Trophoblast cell (in vitro differentiated cells and primary cell): ENCODE measurements around the gene ZBTB8B.

Experiments used
- DNase-seq, 2 donors: peaks; one replicate each; pipeline ENCODE4 v3.0.0-alpha.2; 2016
- H2AFZ ChIP-seq: 2 replicates; pipeline ENCODE4 v1.6.1; 2013; ENCODE audit warnings: low read length, moderate library complexity, mild to moderate bottlenecking; ENCODE audit not compliant: insufficient read depth, poor library complexity
- H2AK5ac ChIP-seq: 2 replicates; pipeline ENCODE4 v1.6.1; 2013; ENCODE audit warnings: mild to moderate bottlenecking, low read length
- H2BK120ac ChIP-seq: 2 replicates; pipeline ENCODE4 v1.6.1; 2013; ENCODE audit warnings: low read length, mild to moderate bottlenecking, moderate library complexity; ENCODE audit not compliant: insufficient read depth, poor library complexity
- H2BK12ac ChIP-seq: 2 replicates; pipeline ENCODE4 v1.6.1; 2013; ENCODE audit warnings: mild to moderate bottlenecking, low read length, moderate library complexity
- H2BK5ac ChIP-seq: 2 replicates; pipeline ENCODE4 v1.6.1; 2013; ENCODE audit warnings: low read length, low read depth, moderate library complexity, mild to moderate bottlenecking; ENCODE audit not compliant: poor library complexity
- H3K14ac ChIP-seq: 2 replicates; pipeline ENCODE4 v1.6.1; 2013; ENCODE audit warnings: mild to moderate bottlenecking, low read length
- H3K18ac ChIP-seq: 2 replicates; pipeline ENCODE4 v1.6.1; 2013; ENCODE audit warnings: mild to moderate bottlenecking, low read length
- H3K23ac ChIP-seq: 2 replicates; pipeline ENCODE4 v1.6.1; 2013; ENCODE audit warnings: low read length
- H3K27ac ChIP-seq: 2 replicates; pipeline ENCODE4 v1.5.1; 2013; ENCODE audit warnings: low read depth, mild to moderate bottlenecking, inconsistent platforms, low read length, moderate library complexity
- H3K27me3 ChIP-seq: 2 replicates; pipeline ENCODE4 v1.6.1; 2013; ENCODE audit warnings: inconsistent platforms, mild to moderate bottlenecking, low read length, moderate library complexity; ENCODE audit not compliant: insufficient read depth
- H3K36me3 ChIP-seq, 2 experiments: 1 replicate in 1 of 2; 2 replicates in 1 of 2; pipeline ENCODE4 v1.6.1; 2013; ENCODE audit warnings: low read length in 2 of 2, mild to moderate bottlenecking in 2 of 2, moderate library complexity in 1 of 2; ENCODE audit not compliant: insufficient read depth in 2 of 2, control insufficient read depth in 1 of 2
- H3K4ac ChIP-seq: 2 replicates; pipeline ENCODE4 v1.6.1; 2013; ENCODE audit warnings: low read depth, mild to moderate bottlenecking, low read length, moderate library complexity
- H3K4me1 ChIP-seq, 2 experiments: 1 replicate in 1 of 2; 2 replicates in 1 of 2; pipeline ENCODE4 v1.6.1; 2013; ENCODE audit warnings: low read length in 2 of 2, mild to moderate bottlenecking in 2 of 2, moderate library complexity in 1 of 2; ENCODE audit not compliant: insufficient read depth in 2 of 2, control insufficient read depth in 1 of 2
- H3K4me2 ChIP-seq: 2 replicates; pipeline ENCODE4 v1.6.1; 2013; ENCODE audit warnings: inconsistent platforms, mild to moderate bottlenecking, low read length, moderate library complexity
- H3K4me3 ChIP-seq: 2 replicates; pipeline ENCODE4 v1.5.1; 2013; ENCODE audit warnings: mild to moderate bottlenecking, low read depth, low read length, inconsistent platforms
- H3K79me1 ChIP-seq: one replicate; pipeline ENCODE4 v1.6.1; 2013; ENCODE audit warnings: low read length
- H3K79me2 ChIP-seq: 2 replicates; pipeline ENCODE4 v1.6.1; 2013; ENCODE audit warnings: low read length, mild to moderate bottlenecking; ENCODE audit not compliant: control insufficient read depth, insufficient read depth, poor library complexity
- H3K9ac ChIP-seq: 2 replicates; pipeline ENCODE4 v1.6.1; 2013; ENCODE audit warnings: mild to moderate bottlenecking, low read length
- H3K9me3 ChIP-seq: 2 replicates; pipeline ENCODE4 v1.6.1; 2013; ENCODE audit warnings: low read depth, mild to moderate bottlenecking, control low read depth, inconsistent platforms, low read length; ENCODE audit not compliant: insufficient read depth
- H4K12ac ChIP-seq: 2 replicates; pipeline ENCODE4 v1.6.1; 2013; ENCODE audit warnings: low read depth, mild to moderate bottlenecking, low read length, moderate library complexity
- H4K8ac ChIP-seq: 2 replicates; pipeline ENCODE4 v1.6.1; 2013; ENCODE audit warnings: low read depth, mild to moderate bottlenecking, low read length, moderate library complexity
- H4K91ac ChIP-seq: one replicate; pipeline ENCODE4 v1.6.1; 2013; ENCODE audit warnings: low read depth, mild to moderate bottlenecking, low read length, moderate library complexity
- WGBS: extraction: QIAGEN DNeasy Blood & Tissue Kit; methylation state at CpG from one replicate; pipeline ENCODE4 v1.1.7; 2013; ENCODE audit warnings: missing lambda C conversion rate; ENCODE audit not compliant: insufficient read length, insufficient coverage; ENCODE audit errors: extremely low coverage; 5-methylcytosine and 5-hydroxymethylcytosine counted together

Gene ZBTB8B

DNA sequence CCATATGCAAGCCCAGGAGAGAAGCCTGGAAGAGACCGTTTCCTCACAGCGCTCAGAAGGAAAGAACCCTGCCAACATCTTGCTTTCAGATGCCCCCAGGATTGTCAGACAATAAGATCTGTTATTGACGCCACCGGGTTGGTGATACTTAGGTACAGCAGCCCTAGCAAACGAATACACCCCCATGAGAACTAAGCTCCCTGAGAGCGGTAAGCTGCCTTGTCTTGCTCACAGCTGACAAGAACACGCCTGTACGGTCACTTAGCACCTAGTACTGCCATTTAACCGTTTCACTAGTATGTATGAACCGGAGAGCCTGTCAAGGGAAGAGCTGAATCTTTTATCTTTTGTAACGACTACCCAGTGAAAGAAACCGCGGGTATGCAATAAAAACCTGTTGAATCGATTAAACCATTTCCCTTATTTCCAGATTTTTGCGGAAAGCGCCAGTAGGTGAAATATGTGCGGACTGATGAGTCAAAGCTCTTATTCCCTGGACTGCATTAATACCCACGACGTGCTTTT lies 619 bp upstream of the ZBTB8B start:
- no peak overlapping the region for H4K12ac ChIP-seq
- no peak overlapping the region for H3K27ac ChIP-seq
- H3K79me2 ChIP-seq = no peaks in the 10 kb centered on the region
- peaks cover 5 to 6% of the 10 kb centered on the region in 2 experiments for H3K4me1 ChIP-seq
- no peak overlapping the region for H2BK12ac ChIP-seq
- H3K23ac ChIP-seq = no peak overlapping the region
- no peak overlapping the region for H4K8ac ChIP-seq
- H3K36me3 ChIP-seq = no peaks in the 10 kb centered on the region
- peak overlapping the region; percentile 62 for H3K4me3 ChIP-seq
- H2BK120ac ChIP-seq = no peak overlapping the region
- no peak overlapping the region for H3K18ac ChIP-seq
- H3K9ac ChIP-seq = peak overlapping the region; percentile 60
- no peak overlapping the region for H3K14ac ChIP-seq
- peaks cover 3% of the 10 kb centered on the region for H3K79me1 ChIP-seq
- no CpG with 5 or more reads among the region's 19 CpGs for WGBS
- H3K4me2 ChIP-seq = peak overlapping the region; percentile 97
- H2AFZ ChIP-seq = no peak overlapping the region
- H4K91ac ChIP-seq = no peak overlapping the region
- no peaks in the 10 kb centered on the region for H3K27me3 ChIP-seq
- DNase-seq = no peak
- no peaks in the 10 kb centered on the region for H3K9me3 ChIP-seq
- no peak overlapping the region for H2AK5ac ChIP-seq
- no peak overlapping the region for H2BK5ac ChIP-seq
- no peak overlapping the region for H3K4ac ChIP-seq

DNA sequence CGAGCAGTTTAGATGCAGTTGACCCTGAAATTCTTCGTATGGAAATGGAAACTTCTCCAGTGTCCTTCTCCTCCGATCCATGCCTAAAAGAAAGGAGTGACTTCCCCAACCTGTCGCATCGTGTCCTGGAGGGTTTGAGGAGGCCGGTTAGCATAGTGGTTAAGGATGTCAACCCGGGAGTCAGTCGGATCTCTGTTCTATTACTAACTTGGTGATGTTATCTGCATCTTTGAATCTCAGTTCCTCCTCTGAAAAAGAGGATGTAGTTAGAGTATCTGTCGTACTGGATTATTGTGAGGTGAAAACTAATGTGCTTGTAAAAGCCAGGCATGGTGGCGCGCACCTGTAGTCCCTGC lies 684 bp downstream of the ZBTB8B start:
- no peak for DNase-seq
- Histone ChIP-seq H3K9me3 (no peaks in the 10 kb centered on the region), H3K14ac (peak overlapping the region; percentile 30), H4K12ac (no peak overlapping the region), H2BK120ac (no peak overlapping the region), H3K4me3 (peak overlapping the region; percentile 80), H2BK12ac (no peak overlapping the region), H2AK5ac (no peak overlapping the region), H3K4ac (no peak overlapping the region), H4K8ac (peak overlapping the region; percentile 30), H2AFZ (no peak overlapping the region), H2BK5ac (no peak overlapping the region), H3K23ac (no peak overlapping the region), H3K27me3 (no peaks in the 10 kb centered on the region), H4K91ac (no peak overlapping the region), H3K4me2 (peak overlapping the region; percentile 97), H3K4me1 (peaks cover 5 to 6% of the 10 kb centered on the region in 2 experiments), H3K9ac (peak overlapping the region; percentile 60), H3K36me3 (no peaks in the 10 kb centered on the region), H3K79me2 (no peaks in the 10 kb centered on the region), H3K27ac (no peak overlapping the region), H3K18ac (no peak overlapping the region), H3K79me1 (peaks cover 3% of the 10 kb centered on the region)
- no CpG with 5 or more reads among the region's 11 CpGs for WGBS

- no peak overlapping the region for H4K8ac ChIP-seq
- H4K91ac ChIP-seq = no peak overlapping the region
- no peak overlapping the region for H3K23ac ChIP-seq
- no peak for DNase-seq
- H3K4me3 ChIP-seq = no peak overlapping the region
- H3K9ac ChIP-seq = no peak overlapping the region
- no peak overlapping the region for H3K4me2 ChIP-seq
- no peak overlapping the region for H3K18ac ChIP-seq
- WGBS = no CpG with 5 or more reads among the region's 4 CpGs
- H3K79me1 ChIP-seq = peaks cover 3% of the 10 kb centered on the region
- no peak overlapping the region for H3K14ac ChIP-seq
- H4K12ac ChIP-seq = no peak overlapping the region
- H3K4ac ChIP-seq = no peak overlapping the region
- H2BK5ac ChIP-seq = no peak overlapping the region
- H3K79me2 ChIP-seq = no peaks in the 10 kb centered on the region
- H3K27ac ChIP-seq = no peak overlapping the region
- H3K27me3 ChIP-seq = no peaks in the 10 kb centered on the region
- peaks cover 5 to 6% of the 10 kb centered on the region in 2 experiments for H3K4me1 ChIP-seq
- H3K9me3 ChIP-seq = no peaks in the 10 kb centered on the region
- H2BK120ac ChIP-seq = no peak overlapping the region
- no peak overlapping the region for H2AFZ ChIP-seq
- no peak overlapping the region for H2AK5ac ChIP-seq
- peaks cover 0 to 3% of the 10 kb centered on the region in 2 experiments for H3K36me3 ChIP-seq
- no peak overlapping the region for H2BK12ac ChIP-seq
These were observed 1.9 kb downstream of the ZBTB8B start for GRCh38 chr1:32466761-32467160.

DNA sequence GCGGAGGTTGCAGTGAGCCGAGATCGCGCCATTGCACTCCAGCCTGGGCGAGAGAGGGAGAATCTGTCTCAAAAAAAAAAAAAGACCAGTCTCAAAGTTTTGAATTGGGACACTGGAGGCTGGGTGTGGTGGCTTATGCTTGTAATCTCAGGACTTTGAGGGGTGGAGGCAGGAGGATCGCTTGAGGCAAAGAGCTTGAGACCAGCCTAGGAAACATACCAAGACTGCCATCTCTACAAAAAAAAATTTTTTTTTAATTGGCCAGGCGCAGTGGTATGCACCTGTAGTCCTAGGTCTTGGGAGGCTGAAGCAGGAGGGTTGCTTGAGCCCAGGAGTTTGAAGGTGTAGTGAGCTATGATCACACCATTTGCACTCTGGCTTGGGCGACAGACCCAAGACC lies 3.9 kb downstream of the ZBTB8B start:
- Histone ChIP-seq H3K9me3 (no peaks in the 10 kb centered on the region), H2BK5ac (no peak overlapping the region), H3K18ac (no peak overlapping the region), H4K91ac (no peak overlapping the region), H3K4ac (no peak overlapping the region), H3K14ac (no peak overlapping the region), H3K4me1 (peaks cover 5 to 6% of the 10 kb centered on the region in 2 experiments), H3K79me2 (no peaks in the 10 kb centered on the region), H4K12ac (no peak overlapping the region), H3K9ac (no peak overlapping the region), H3K36me3 (peaks cover 0 to 3% of the 10 kb centered on the region in 2 experiments), H2BK12ac (no peak overlapping the region), H3K27me3 (no peaks in the 10 kb centered on the region), H3K79me1 (peaks cover 3% of the 10 kb centered on the region), H4K8ac (no peak overlapping the region), H3K27ac (no peak overlapping the region), H3K4me3 (no peak overlapping the region), H2BK120ac (no peak overlapping the region), H3K4me2 (no peak overlapping the region), H2AFZ (no peak overlapping the region), H3K23ac (no peak overlapping the region), H2AK5ac (no peak overlapping the region)
- no CpG with 5 or more reads among the region's 8 CpGs for WGBS
- DNase-seq = peak; percentile 84 to 91
